K562 (cell line): ENCODE data around the gene CAPN8. TPM values are rescaled to one million over a fixed set of nuclear protein-coding genes. Genes with fewer than 3 reads are reported as not detected.

Experiments used
- BRD9 ChIP-seq: fragments of 450-650 bp; IDR thresholded peaks from 2 replicates; pipeline ENCODE4 v1.6.1; 2018; ENCODE audit warnings: low read depth; ENCODE audit not compliant: partially characterized antibody
- CC2D1A ChIP-seq: fragments of 450-650 bp; IDR thresholded peaks from 2 replicates; pipeline ENCODE4 v1.6.1; 2017; ENCODE audit warnings: mild to moderate bottlenecking
- GTF2F1 ChIP-seq: IDR thresholded peaks from 2 replicates; pipeline ENCODE4 v1.6.1; 2011; ENCODE audit warnings: low read depth, low read length, improper control_type of control experiment
- POLR2B ChIP-seq: fragments of 450-650 bp; IDR thresholded peaks from 2 replicates; pipeline ENCODE4 v1.6.1; 2018; ENCODE audit warnings: low read depth; ENCODE audit not compliant: partially characterized antibody
- SIN3A ChIP-seq, 2 experiments: fragments of 150-350 bp in 1 of 2; IDR thresholded peaks; 2 replicates each; pipeline ENCODE4 v1.6.1; 2011 to 2016; ENCODE audit warnings: borderline replicate concordance in 2 of 2, low read depth in 2 of 2, low read length in 2 of 2, mild to moderate bottlenecking in 2 of 2, moderate library complexity in 2 of 2; ENCODE audit not compliant: control insufficient read depth in 1 of 2
- SNRNP70 ChIP-seq: fragments of 200-400 bp; formaldehyde crosslinking; optimal IDR thresholded peaks from 2 replicates; pipeline ENCODE3; 2017; ENCODE audit warnings: low read depth, low read length
- SP2 ChIP-seq: IDR thresholded peaks from 2 replicates; pipeline ENCODE4 v1.6.1; 2011; ENCODE audit warnings: mild to moderate bottlenecking, low read depth, low read length, moderate library complexity; ENCODE audit not compliant: poor library complexity, severe bottlenecking; ENCODE audit errors: extremely low read depth
- TFAM ChIP-seq: fragments of 250-450 bp; sonication (Bioruptor Pico); conservative IDR thresholded peaks from 2 replicates; pipeline ENCODE4 v1.5.0; 2021; ENCODE audit warnings: mild to moderate bottlenecking, moderate library complexity
- TRIM28 ChIP-seq: fragments of 450-650 bp; IDR thresholded peaks from 2 replicates; pipeline ENCODE4 v1.6.1; 2017
- ZNF175 ChIP-seq: fragments of 200-800 bp; sonication (Bioruptor generic); IDR thresholded peaks from 2 replicates; pipeline ENCODE4 v1.6.1; 2016; ENCODE audit warnings: low read depth, mild to moderate bottlenecking, missing genetic modification characterization, missing compliant biosample characterization
- ZNF766 ChIP-seq: fragments of 200-800 bp; sonication (Bioruptor generic); conservative IDR thresholded peaks from 2 replicates; pipeline ENCODE4 v1.6.1; 2016; ENCODE audit warnings: missing genetic modification characterization, missing compliant biosample characterization
- polyA plus RNA-seq, 8 experiments: library from polyadenylated mRNA; depleted of rRNA in 4 of 8; stranded (reverse) in 5 of 8; unstranded in 3 of 8; fragments of >200 nt; fragmentation: Nextera tagmentation in 2 of 8; fragmentation: Illumina TruSeq in 1 of 8; extraction: Ambion mirVana in 2 of 8; extraction: Trizol in 1 of 8; gene quantifications; 2 replicates each; pipeline versions ENCODE4 v1.2.1 to v1.2.3, GENCODE V29; 2011 to 2014; ENCODE audit warnings: inconsistent platforms in 1 of 8, missing spikeins in 1 of 8
- total RNA-seq, 7 experiments: library from RNA; depleted of rRNA in 6 of 7; stranded (reverse); fragments of >200 nt in 6 of 7; fragmentation: Illumina TruSeq in 2 of 7; extraction: Trizol in 2 of 7; gene quantifications; 2 replicates each; pipeline versions ENCODE4 v1.2.1 to v1.2.3, GENCODE V29; 2011 to 2021; ENCODE audit warnings: low replicate concordance in 1 of 7
- TF ChIP-seq, protein P1 (sequence below), 3 experiments: IDR thresholded peaks in 2 of 3; conservative IDR thresholded peaks in 1 of 3; 2 replicates each; pipeline ENCODE4 v1.5.1; 2011 to 2012; ENCODE audit warnings: low read length in 3 of 3, mild to moderate bottlenecking in 3 of 3, control low read depth in 2 of 3, improper control_type of control experiment in 1 of 3, inconsistent platforms in 1 of 3, low read depth in 1 of 3, mixed read lengths in 1 of 3, moderate library complexity in 1 of 3; ENCODE audit not compliant: insufficient read depth in 2 of 3
- TF ChIP-seq, protein P2 (sequence below): fragments of 450-650 bp; IDR thresholded peaks from 2 replicates; pipeline ENCODE4 v1.6.1; 2016; ENCODE audit warnings: missing biosample characterization, missing genetic modification characterization
- TF ChIP-seq, protein P3 (sequence below): sonication (generic); formaldehyde crosslinking; IDR thresholded peaks from 2 replicates; pipeline ENCODE4 v1.8.1; 2023; ENCODE audit warnings: mild to moderate bottlenecking, missing genetic modification reagents
- TF ChIP-seq, protein P4 (sequence below): fragments of 450-650 bp; IDR thresholded peaks from 2 replicates; pipeline ENCODE4 v1.6.1; 2017; ENCODE audit warnings: antibody characterized with exemption, mild to moderate bottlenecking
- TF ChIP-seq, protein P5 (sequence below): fragments of 450-650 bp; IDR thresholded peaks from 2 replicates; pipeline ENCODE4 v1.6.1; 2017; ENCODE audit warnings: mild to moderate bottlenecking, moderate library complexity

The CAPN8 gene
- total and polyA plus RNA-seq, 9 of the 15 experiments (the other 6 are each of a cell fraction or from before 2014, with no cell fraction given): 0.06 TPM; not detected in 8

DNA sequence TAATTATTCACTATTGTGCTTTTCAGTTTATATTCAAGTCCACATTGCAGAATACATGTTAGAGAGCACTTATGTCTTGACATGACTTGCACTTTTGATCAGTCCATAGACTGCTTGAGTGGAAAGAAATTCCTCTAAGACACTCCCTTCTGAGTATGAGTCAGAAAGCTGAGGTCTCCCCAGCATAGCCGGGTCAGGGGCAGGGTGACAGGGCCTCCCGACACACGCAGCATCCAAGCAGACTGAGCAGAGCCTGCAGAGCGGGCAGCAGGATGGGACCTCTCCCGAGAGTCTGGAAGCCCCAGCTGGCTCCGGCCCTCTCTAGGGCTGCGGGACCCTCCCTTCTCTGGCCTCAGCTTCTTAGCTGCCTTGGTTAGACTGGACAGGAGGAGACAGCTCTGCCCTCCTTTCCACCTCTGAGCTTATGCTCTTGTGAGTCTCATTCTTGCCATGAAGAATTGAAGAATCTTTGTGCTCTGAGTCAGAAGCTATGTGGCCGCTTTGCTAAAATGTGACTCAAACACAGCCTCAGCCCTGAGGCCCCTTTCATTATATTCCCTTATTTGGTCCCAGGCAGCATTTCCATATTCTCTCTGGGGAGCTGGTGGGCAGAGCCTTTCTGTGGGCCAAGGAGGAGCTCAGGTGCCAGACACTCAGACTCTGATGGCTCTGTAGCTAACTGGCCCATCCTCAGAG is 35.6 kb upstream of the CAPN8 start (continued):
- TF ChIP-seq, protein P1, sequence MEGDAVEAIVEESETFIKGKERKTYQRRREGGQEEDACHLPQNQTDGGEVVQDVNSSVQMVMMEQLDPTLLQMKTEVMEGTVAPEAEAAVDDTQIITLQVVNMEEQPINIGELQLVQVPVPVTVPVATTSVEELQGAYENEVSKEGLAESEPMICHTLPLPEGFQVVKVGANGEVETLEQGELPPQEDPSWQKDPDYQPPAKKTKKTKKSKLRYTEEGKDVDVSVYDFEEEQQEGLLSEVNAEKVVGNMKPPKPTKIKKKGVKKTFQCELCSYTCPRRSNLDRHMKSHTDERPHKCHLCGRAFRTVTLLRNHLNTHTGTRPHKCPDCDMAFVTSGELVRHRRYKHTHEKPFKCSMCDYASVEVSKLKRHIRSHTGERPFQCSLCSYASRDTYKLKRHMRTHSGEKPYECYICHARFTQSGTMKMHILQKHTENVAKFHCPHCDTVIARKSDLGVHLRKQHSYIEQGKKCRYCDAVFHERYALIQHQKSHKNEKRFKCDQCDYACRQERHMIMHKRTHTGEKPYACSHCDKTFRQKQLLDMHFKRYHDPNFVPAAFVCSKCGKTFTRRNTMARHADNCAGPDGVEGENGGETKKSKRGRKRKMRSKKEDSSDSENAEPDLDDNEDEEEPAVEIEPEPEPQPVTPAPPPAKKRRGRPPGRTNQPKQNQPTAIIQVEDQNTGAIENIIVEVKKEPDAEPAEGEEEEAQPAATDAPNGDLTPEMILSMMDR (IDR thresholded peaks at IDR 0.05 in 2 of 3, conservative IDR thresholded peaks at IDR 0.05 in 1 of 3; ENCODE audit: insufficient read depth in 2 of 3, low read depth in 1 of 3, low read length in 3 of 3): 0 out of 6 replicates have a peak, but pooled peaks of 1 of the 3 experiments have one; percentile 6
- no peak for TF ChIP-seq CC2D1A
- TF ChIP-seq ZNF766 (CRISPR knock-in tag): 0 out of 2 replicates have a peak, but pooled peaks have one; percentile 56
- TF ChIP-seq TFAM: no peak
- TF ChIP-seq, protein P2, sequence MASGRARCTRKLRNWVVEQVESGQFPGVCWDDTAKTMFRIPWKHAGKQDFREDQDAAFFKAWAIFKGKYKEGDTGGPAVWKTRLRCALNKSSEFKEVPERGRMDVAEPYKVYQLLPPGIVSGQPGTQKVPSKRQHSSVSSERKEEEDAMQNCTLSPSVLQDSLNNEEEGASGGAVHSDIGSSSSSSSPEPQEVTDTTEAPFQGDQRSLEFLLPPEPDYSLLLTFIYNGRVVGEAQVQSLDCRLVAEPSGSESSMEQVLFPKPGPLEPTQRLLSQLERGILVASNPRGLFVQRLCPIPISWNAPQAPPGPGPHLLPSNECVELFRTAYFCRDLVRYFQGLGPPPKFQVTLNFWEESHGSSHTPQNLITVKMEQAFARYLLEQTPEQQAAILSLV (tag): no peak
- TF ChIP-seq BRD9: peak; percentile 18
- peak; percentile 46 for TF ChIP-seq POLR2B
- TF ChIP-seq SNRNP70: no peak
- no peak for TF ChIP-seq TRIM28
- TF ChIP-seq, protein P3, sequence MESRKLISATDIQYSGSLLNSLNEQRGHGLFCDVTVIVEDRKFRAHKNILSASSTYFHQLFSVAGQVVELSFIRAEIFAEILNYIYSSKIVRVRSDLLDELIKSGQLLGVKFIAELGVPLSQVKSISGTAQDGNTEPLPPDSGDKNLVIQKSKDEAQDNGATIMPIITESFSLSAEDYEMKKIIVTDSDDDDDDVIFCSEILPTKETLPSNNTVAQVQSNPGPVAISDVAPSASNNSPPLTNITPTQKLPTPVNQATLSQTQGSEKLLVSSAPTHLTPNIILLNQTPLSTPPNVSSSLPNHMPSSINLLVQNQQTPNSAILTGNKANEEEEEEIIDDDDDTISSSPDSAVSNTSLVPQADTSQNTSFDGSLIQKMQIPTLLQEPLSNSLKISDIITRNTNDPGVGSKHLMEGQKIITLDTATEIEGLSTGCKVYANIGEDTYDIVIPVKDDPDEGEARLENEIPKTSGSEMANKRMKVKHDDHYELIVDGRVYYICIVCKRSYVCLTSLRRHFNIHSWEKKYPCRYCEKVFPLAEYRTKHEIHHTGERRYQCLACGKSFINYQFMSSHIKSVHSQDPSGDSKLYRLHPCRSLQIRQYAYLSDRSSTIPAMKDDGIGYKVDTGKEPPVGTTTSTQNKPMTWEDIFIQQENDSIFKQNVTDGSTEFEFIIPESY (CRISPR knock-in tag): 0 out of 2 replicates have a peak, but pooled peaks have one; percentile 28
- no peak; the same call in 1 of the 2 replicates for TF ChIP-seq ZNF175 (CRISPR knock-in tag)
- TF ChIP-seq, protein P4, sequence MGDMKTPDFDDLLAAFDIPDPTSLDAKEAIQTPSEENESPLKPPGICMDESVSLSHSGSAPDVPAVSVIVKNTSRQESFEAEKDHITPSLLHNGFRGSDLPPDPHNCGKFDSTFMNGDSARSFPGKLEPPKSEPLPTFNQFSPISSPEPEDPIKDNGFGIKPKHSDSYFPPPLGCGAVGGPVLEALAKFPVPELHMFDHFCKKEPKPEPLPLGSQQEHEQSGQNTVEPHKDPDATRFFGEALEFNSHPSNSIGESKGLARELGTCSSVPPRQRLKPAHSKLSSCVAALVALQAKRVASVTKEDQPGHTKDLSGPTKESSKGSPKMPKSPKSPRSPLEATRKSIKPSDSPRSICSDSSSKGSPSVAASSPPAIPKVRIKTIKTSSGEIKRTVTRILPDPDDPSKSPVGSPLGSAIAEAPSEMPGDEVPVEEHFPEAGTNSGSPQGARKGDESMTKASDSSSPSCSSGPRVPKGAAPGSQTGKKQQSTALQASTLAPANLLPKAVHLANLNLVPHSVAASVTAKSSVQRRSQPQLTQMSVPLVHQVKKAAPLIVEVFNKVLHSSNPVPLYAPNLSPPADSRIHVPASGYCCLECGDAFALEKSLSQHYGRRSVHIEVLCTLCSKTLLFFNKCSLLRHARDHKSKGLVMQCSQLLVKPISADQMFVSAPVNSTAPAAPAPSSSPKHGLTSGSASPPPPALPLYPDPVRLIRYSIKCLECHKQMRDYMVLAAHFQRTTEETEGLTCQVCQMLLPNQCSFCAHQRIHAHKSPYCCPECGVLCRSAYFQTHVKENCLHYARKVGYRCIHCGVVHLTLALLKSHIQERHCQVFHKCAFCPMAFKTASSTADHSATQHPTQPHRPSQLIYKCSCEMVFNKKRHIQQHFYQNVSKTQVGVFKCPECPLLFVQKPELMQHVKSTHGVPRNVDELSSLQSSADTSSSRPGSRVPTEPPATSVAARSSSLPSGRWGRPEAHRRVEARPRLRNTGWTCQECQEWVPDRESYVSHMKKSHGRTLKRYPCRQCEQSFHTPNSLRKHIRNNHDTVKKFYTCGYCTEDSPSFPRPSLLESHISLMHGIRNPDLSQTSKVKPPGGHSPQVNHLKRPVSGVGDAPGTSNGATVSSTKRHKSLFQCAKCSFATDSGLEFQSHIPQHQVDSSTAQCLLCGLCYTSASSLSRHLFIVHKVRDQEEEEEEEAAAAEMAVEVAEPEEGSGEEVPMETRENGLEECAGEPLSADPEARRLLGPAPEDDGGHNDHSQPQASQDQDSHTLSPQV: peak; percentile 87
- TF ChIP-seq SP2: no peak
- TF ChIP-seq, protein P5, sequence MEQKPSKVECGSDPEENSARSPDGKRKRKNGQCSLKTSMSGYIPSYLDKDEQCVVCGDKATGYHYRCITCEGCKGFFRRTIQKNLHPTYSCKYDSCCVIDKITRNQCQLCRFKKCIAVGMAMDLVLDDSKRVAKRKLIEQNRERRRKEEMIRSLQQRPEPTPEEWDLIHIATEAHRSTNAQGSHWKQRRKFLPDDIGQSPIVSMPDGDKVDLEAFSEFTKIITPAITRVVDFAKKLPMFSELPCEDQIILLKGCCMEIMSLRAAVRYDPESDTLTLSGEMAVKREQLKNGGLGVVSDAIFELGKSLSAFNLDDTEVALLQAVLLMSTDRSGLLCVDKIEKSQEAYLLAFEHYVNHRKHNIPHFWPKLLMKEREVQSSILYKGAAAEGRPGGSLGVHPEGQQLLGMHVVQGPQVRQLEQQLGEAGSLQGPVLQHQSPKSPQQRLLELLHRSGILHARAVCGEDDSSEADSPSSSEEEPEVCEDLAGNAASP: no peak
- no peak for TF ChIP-seq GTF2F1
- TF ChIP-seq SIN3A (IDR thresholded peaks at IDR 0.05; ENCODE audit: borderline replicate concordance in 2 of 2, control insufficient read depth in 1 of 2, low read depth in 2 of 2, low read length in 2 of 2): no peak
